ENCODE results near the gene PALLD. TPM values are rescaled to one million over a fixed set of nuclear protein-coding genes. Genes with fewer than 3 reads are reported as not detected.

The PALLD gene
- total RNA-seq, 1 experiment from 2014 or later = 18.3 TPM

- no peak overlapping the region for H3K56ac ChIP-seq (ENCODE audit: insufficient read length, low read depth, low read length)
- Mint-ChIP-seq H3K4me1 (peaks cover 0 to 5% of the 10 kb centered on the region in 2 experiments; a peak in 2 of 4 replicates), H3K36me3 (ENCODE audit: insufficient read depth in 1 of 3, low read depth in 3 of 3) (peaks cover 0 to 8% (median 8%) of the 10 kb centered on the region in 3 experiments; a peak in 2 of 7 replicates), H3K27me3 (ENCODE audit: low read depth) (no peaks in the 10 kb centered on the region), H3K27ac (no peak overlapping the region), H3K9me3 (no peaks in the 10 kb centered on the region), H3K4me3 (no peak overlapping the region)
- no peak overlapping the region for H2BK120ac ChIP-seq (ENCODE audit: low read depth, low read length, poor library complexity, severe bottlenecking)
- no peak overlapping the region for H3K18ac ChIP-seq (ENCODE audit: insufficient read length, low read depth, low read length)
- no peaks in the 10 kb centered on the region for H4K20me1 ChIP-seq (ENCODE audit: control insufficient read depth, insufficient read depth, insufficient read length)
- no peak overlapping the region for H3K23ac ChIP-seq (ENCODE audit: insufficient read length, low read depth, low read length)
- no peak overlapping the region for H3K9ac ChIP-seq (ENCODE audit: extremely low read depth, insufficient read length, low read length)
- no peak overlapping the region for H3K27ac ChIP-seq (ENCODE audit: insufficient read length, low read depth, low read length)
- H2BK20ac ChIP-seq (ENCODE audit: low read depth, low read length, poor library complexity, severe bottlenecking) = no peak overlapping the region
- H4K91ac ChIP-seq (ENCODE audit: insufficient read length, low read depth, low read length) = no peak overlapping the region
- no peaks in the 10 kb centered on the region for H3K9me3 ChIP-seq (ENCODE audit: control insufficient read depth, low read depth, low read length)
- TF ChIP-seq CTCF (conservative IDR thresholded peaks at IDR 0.05) = no peak
- H2BK12ac ChIP-seq (ENCODE audit: insufficient read length, low read depth, low read length) = no peak overlapping the region
- H3K14ac ChIP-seq (ENCODE audit: insufficient read depth, low read length) = no peak overlapping the region
- H3K23me2 ChIP-seq (ENCODE audit: insufficient read length, low read depth, low read length, poor library complexity, severe bottlenecking) = no peaks in the 10 kb centered on the region
- H3K27me3 ChIP-seq (ENCODE audit: insufficient read depth, low read length) = no peaks in the 10 kb centered on the region
- H4K8ac ChIP-seq (replicated peaks; ENCODE audit: insufficient read length, low read depth, low read length) = no peak overlapping the region
- H3K4me1 ChIP-seq (ENCODE audit: insufficient read depth, low read length) = no peaks in the 10 kb centered on the region
- no CpG with 5 or more reads among the region's 2 CpGs for WGBS (ENCODE audit: extremely low coverage, insufficient read length, low lambda C conversion rate)
- no peaks in the 10 kb centered on the region for H3K79me1 ChIP-seq (ENCODE audit: insufficient read depth, low read depth, low read length, poor library complexity, severe bottlenecking)
- no peak overlapping the region for H2AFZ ChIP-seq (ENCODE audit: low read length)
- no peak overlapping the region for H3T11ph ChIP-seq (ENCODE audit: low read length)
- no peak overlapping the region for H2AK5ac ChIP-seq (ENCODE audit: insufficient read length, low read length)
- no peak overlapping the region for H3K4ac ChIP-seq (ENCODE audit: low read depth, low read length)
- no peak overlapping the region for H4K5ac ChIP-seq (ENCODE audit: insufficient read length, low read depth, low read length)
- H3K79me2 ChIP-seq (ENCODE audit: insufficient read depth, low read length) = no peaks in the 10 kb centered on the region
- no peak overlapping the region for H2BK5ac ChIP-seq (ENCODE audit: insufficient read length, low read length)
- H2BK15ac ChIP-seq (ENCODE audit: low read depth, low read length) = no peak overlapping the region
- no peak overlapping the region for H3K4me2 ChIP-seq (ENCODE audit: insufficient read depth, insufficient read length, low read length)
- DNase-seq = no peak
Observed at GRCh38 chr4:168914095-168914494, 417.2 kb downstream of the PALLD start.

Measured in H9 (cell line).